HG03520 (cell line): ENCODE data around the gene ELOVL1.
A peak's percentile ranks its signal among the peaks of the same experiment; 100 is the strongest.
"Not testable (repeated sequence)": the region's sequence is repeated elsewhere in the genome, so short reads cannot be mapped to it uniquely, and the experiment has no call there.

Experiments used
- ATAC-seq: cut with Tn5 transposase; IDR thresholded peaks from one replicate; pipeline ENCODE4 v1.9.1; 2021; ENCODE audit warnings: mild to moderate bottlenecking, moderate library complexity; ENCODE audit not compliant: unreplicated experiment

The ELOVL1 gene

GRCh38 chr1:43367904-43368645, at the start of gene ELOVL1:
Gene ELOVL1 (minus strand): TSS chr1:43368011. CDS start chr1:43365609, 2,402 bp downstream.
- peak; percentile 70 for ATAC-seq

GRCh38 chr1:43415901-43416300, 48.1 kb upstream of the ELOVL1 start:
- ATAC-seq, result no peak

GRCh38 chr1:43414634-43415223, 46.9 kb upstream of the ELOVL1 start:
- no peak for ATAC-seq

GRCh38 chr1:43413426-43413825, 45.6 kb upstream of the ELOVL1 start:
- ATAC-seq, result not testable (repeated sequence)

- no peak for ATAC-seq
Observed at GRCh38 chr1:43410571-43410970, 42.8 kb upstream of the ELOVL1 start.

- ATAC-seq, result no peak
Observed at GRCh38 chr1:43405876-43406234, 38.0 kb upstream of the ELOVL1 start.

- ATAC-seq, result no peak
Observed at GRCh38 chr1:43405219-43405875, 37.5 kb upstream of the ELOVL1 start.

GRCh38 chr1:43404353-43404752, 36.5 kb upstream of the ELOVL1 start:
- no peak for ATAC-seq

- ATAC-seq, result no peak
Observed at GRCh38 chr1:43402089-43402865, 34.5 kb upstream of the ELOVL1 start.

GRCh38 chr1:43400441-43400840, 32.6 kb upstream of the ELOVL1 start:
- not testable (repeated sequence) for ATAC-seq

GRCh38 chr1:43398227-43398626, 30.4 kb upstream of the ELOVL1 start:
- ATAC-seq, result no peak

GRCh38 chr1:43396059-43396458, 28.2 kb upstream of the ELOVL1 start:
- ATAC-seq, result no peak

GRCh38 chr1:43395523-43395922, 27.7 kb upstream of the ELOVL1 start:
- no peak for ATAC-seq

GRCh38 chr1:43392702-43393101, 24.9 kb upstream of the ELOVL1 start:
- ATAC-seq, result no peak

- peak; percentile 80 for ATAC-seq
Observed at GRCh38 chr1:43389326-43390313, 21.8 kb upstream of the ELOVL1 start, which contains the start of the genes MED8 and SZT2. Gene MED8 (minus strand): TSS chr1:43389800. CDS start chr1:43389764, 36 bp downstream. Gene SZT2 (plus strand): TSS chr1:43389899. CDS start chr1:43389969, 70 bp downstream.

GRCh38 chr1:43388613-43389012, 20.8 kb upstream of the ELOVL1 start:
- ATAC-seq, result no peak

GRCh38 chr1:43387976-43388599, 20.3 kb upstream of the ELOVL1 start:
- ATAC-seq, result no peak

- no peak for ATAC-seq
Observed at GRCh38 chr1:43386676-43387075, 18.9 kb upstream of the ELOVL1 start.

- ATAC-seq, result no peak
Observed at GRCh38 chr1:43383449-43383848, 15.6 kb upstream of the ELOVL1 start.
